KOPT-K1 (cell line): ENCODE data around the gene TBC1D9.

Source experiments
- H3K27ac ChIP-seq: fragments of 200-600 bp; sonication (generic); 2 replicates; pipeline ENCODE4 v1.5.1; 2016; ENCODE audit warnings: antibody characterized with exemption, mild to moderate bottlenecking, low read depth, low read length; ENCODE audit not compliant: poor library complexity, severe bottlenecking
- H3K36me3 ChIP-seq: fragments of 200-600 bp; sonication (generic); 2 replicates; pipeline ENCODE4 v1.5.1; 2017; ENCODE audit warnings: antibody characterized with exemption, mild to moderate bottlenecking, low read length, moderate library complexity; ENCODE audit not compliant: insufficient read depth
- H3K9me3 ChIP-seq: fragments of 200-600 bp; sonication (generic); 2 replicates; pipeline ENCODE4 v1.5.1; 2017; ENCODE audit warnings: antibody characterized with exemption, low read length, mild to moderate bottlenecking; ENCODE audit not compliant: insufficient read depth, poor library complexity, severe bottlenecking

The TBC1D9 gene

GRCh38 chr4:140617499-140618248 lies 138.5 kb downstream of the TBC1D9 start:
- Histone ChIP-seq H3K27ac (no peak overlapping the region), H3K9me3 (no peaks in the 10 kb centered on the region), H3K36me3 (no peaks in the 10 kb centered on the region)

GRCh38 chr4:140615451-140615850 lies 140.7 kb downstream of the TBC1D9 start:
- H3K27ac ChIP-seq, result no peak overlapping the region
- H3K36me3 ChIP-seq, result no peaks in the 10 kb centered on the region
- H3K9me3 ChIP-seq, result no peaks in the 10 kb centered on the region

GRCh38 chr4:140612357-140612756 lies 143.8 kb downstream of the TBC1D9 start:
- Histone ChIP-seq H3K27ac (no peak overlapping the region), H3K36me3 (no peaks in the 10 kb centered on the region), H3K9me3 (no peaks in the 10 kb centered on the region)

GRCh38 chr4:140611854-140612253 lies 144.3 kb downstream of the TBC1D9 start:
- Histone ChIP-seq H3K9me3 (no peaks in the 10 kb centered on the region), H3K27ac (no peak overlapping the region)

GRCh38 chr4:140609548-140610425 lies 146.4 kb downstream of the TBC1D9 start:
- Histone ChIP-seq H3K9me3 (no peaks in the 10 kb centered on the region), H3K27ac (no peak overlapping the region), H3K36me3 (no peaks in the 10 kb centered on the region)

More at GRCh38 chr4:140611854-140612253, 144.3 kb downstream of the TBC1D9 start:
- H3K36me3 ChIP-seq, result no peaks in the 10 kb centered on the region

- Histone ChIP-seq H3K9me3 (no peaks in the 10 kb centered on the region), H3K27ac (no peak overlapping the region), H3K36me3 (no peaks in the 10 kb centered on the region)
These were observed 148.3 kb downstream of the TBC1D9 start for GRCh38 chr4:140607852-140608251.

GRCh38 chr4:140604544-140604943 lies 151.6 kb downstream of the TBC1D9 start:
- H3K27ac ChIP-seq, result no peak overlapping the region
- H3K36me3 ChIP-seq, result no peaks in the 10 kb centered on the region
- H3K9me3 ChIP-seq, result no peaks in the 10 kb centered on the region

- no peaks in the 10 kb centered on the region for H3K36me3 ChIP-seq
- H3K9me3 ChIP-seq, result no peaks in the 10 kb centered on the region
- H3K27ac ChIP-seq, result no peak overlapping the region
These were observed 152.9 kb downstream of the TBC1D9 start for GRCh38 chr4:140603286-140603685.

- H3K9me3 ChIP-seq, result no peaks in the 10 kb centered on the region
- no peak overlapping the region for H3K27ac ChIP-seq
- no peaks in the 10 kb centered on the region for H3K36me3 ChIP-seq
These were observed 153.5 kb downstream of the TBC1D9 start for GRCh38 chr4:140602714-140603113.

- Histone ChIP-seq H3K36me3 (no peaks in the 10 kb centered on the region), H3K9me3 (no peaks in the 10 kb centered on the region), H3K27ac (no peak overlapping the region)
These were observed 155.8 kb downstream of the TBC1D9 start for GRCh38 chr4:140600408-140600807.

GRCh38 chr4:140595065-140595464 lies 161.1 kb downstream of the TBC1D9 start:
- H3K27ac ChIP-seq, result no peak overlapping the region
- H3K36me3 ChIP-seq, result no peaks in the 10 kb centered on the region
- H3K9me3 ChIP-seq, result no peaks in the 10 kb centered on the region

- Histone ChIP-seq H3K9me3 (no peaks in the 10 kb centered on the region), H3K36me3 (no peaks in the 10 kb centered on the region), H3K27ac (no peak overlapping the region)
These were observed 171.7 kb downstream of the TBC1D9 start for GRCh38 chr4:140584439-140584838.

GRCh38 chr4:140581078-140581477 lies 175.1 kb downstream of the TBC1D9 start:
- no peaks in the 10 kb centered on the region for H3K36me3 ChIP-seq

GRCh38 chr4:140579278-140579677 lies 176.9 kb downstream of the TBC1D9 start:
- H3K27ac ChIP-seq, result no peak overlapping the region
- H3K36me3 ChIP-seq, result no peaks in the 10 kb centered on the region
- no peaks in the 10 kb centered on the region for H3K9me3 ChIP-seq

More at GRCh38 chr4:140581078-140581477, 175.1 kb downstream of the TBC1D9 start:
- no peak overlapping the region for H3K27ac ChIP-seq
- H3K9me3 ChIP-seq, result no peaks in the 10 kb centered on the region

- no peaks in the 10 kb centered on the region for H3K36me3 ChIP-seq
- H3K9me3 ChIP-seq, result peaks cover 4% of the 10 kb centered on the region
These were observed 180.7 kb downstream of the TBC1D9 start for GRCh38 chr4:140575489-140575888.

More at GRCh38 chr4:140575489-140575888, 180.7 kb downstream of the TBC1D9 start:
- H3K27ac ChIP-seq, result no peak overlapping the region
